Measurements from ENCODE around the gene ITGB4.

- TF ChIP-seq, protein P1, sequence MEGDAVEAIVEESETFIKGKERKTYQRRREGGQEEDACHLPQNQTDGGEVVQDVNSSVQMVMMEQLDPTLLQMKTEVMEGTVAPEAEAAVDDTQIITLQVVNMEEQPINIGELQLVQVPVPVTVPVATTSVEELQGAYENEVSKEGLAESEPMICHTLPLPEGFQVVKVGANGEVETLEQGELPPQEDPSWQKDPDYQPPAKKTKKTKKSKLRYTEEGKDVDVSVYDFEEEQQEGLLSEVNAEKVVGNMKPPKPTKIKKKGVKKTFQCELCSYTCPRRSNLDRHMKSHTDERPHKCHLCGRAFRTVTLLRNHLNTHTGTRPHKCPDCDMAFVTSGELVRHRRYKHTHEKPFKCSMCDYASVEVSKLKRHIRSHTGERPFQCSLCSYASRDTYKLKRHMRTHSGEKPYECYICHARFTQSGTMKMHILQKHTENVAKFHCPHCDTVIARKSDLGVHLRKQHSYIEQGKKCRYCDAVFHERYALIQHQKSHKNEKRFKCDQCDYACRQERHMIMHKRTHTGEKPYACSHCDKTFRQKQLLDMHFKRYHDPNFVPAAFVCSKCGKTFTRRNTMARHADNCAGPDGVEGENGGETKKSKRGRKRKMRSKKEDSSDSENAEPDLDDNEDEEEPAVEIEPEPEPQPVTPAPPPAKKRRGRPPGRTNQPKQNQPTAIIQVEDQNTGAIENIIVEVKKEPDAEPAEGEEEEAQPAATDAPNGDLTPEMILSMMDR (IDR thresholded peaks at IDR 0.05 in 2 of 3, conservative IDR thresholded peaks at IDR 0.05 in 1 of 3; ENCODE audit: control insufficient read depth in 2 of 3, extremely low read depth in 1 of 3, insufficient read depth in 1 of 3, low read depth in 3 of 3, low read length in 3 of 3), result no peak
- TF ChIP-seq RFX5 (IDR thresholded peaks at IDR 0.05; ENCODE audit: low read depth, low read length), result no peak
- no peak for TF ChIP-seq TBL1XR1 (IDR thresholded peaks at IDR 0.05; ENCODE audit: low read depth, low read length)
- no peak for TF ChIP-seq POLR2A (IDR thresholded peaks at IDR 0.05; ENCODE audit: low read depth, low read length)
- TF ChIP-seq MAX (IDR thresholded peaks at IDR 0.05; ENCODE audit: low read depth, low read length), result no peak
- TF ChIP-seq RAD21 (IDR thresholded peaks at IDR 0.05; ENCODE audit: insufficient read depth, low read depth, low read length), result no peak
These were observed 278 bp downstream of the ITGB4 start for GRCh38 chr17:75721463-75722011.
